ENCODE results near the gene L2HGDH. TPM values are rescaled to one million over a fixed set of nuclear protein-coding genes. Genes with fewer than 3 reads are reported as not detected.

The L2HGDH gene
- total RNA-seq, 1 donor from 2014 or later, result 7.6 TPM

- no peak for TF ChIP-seq CTCF (IDR thresholded peaks at IDR 0.05; ENCODE audit: unreplicated experiment)
- H3K4me1 Mint-ChIP-seq (ENCODE audit: unreplicated experiment), result peaks cover 62% of the 10 kb centered on the region
- H3K9me3 Mint-ChIP-seq (ENCODE audit: unreplicated experiment), result no peaks in the 10 kb centered on the region
- H3K27me3 Mint-ChIP-seq (ENCODE audit: unreplicated experiment), result peaks cover 4% of the 10 kb centered on the region
- no peaks in the 10 kb centered on the region for H3K36me3 Mint-ChIP-seq (ENCODE audit: low read depth, unreplicated experiment)
- peak overlapping the region; percentile 95 for H3K27ac Mint-ChIP-seq (ENCODE audit: unreplicated experiment)
- DNase-seq (ENCODE audit: low spot score), result no peak
- peak overlapping the region; percentile 50 for H3K4me3 Mint-ChIP-seq (ENCODE audit: unreplicated experiment)
Observed at GRCh38 chr14:50345846-50346422, 33.9 kb upstream of the L2HGDH start.

GRCh38 chr14:50344876-50345563 lies 33.0 kb upstream of the L2HGDH start:
- Mint-ChIP-seq H3K36me3 (ENCODE audit: low read depth, unreplicated experiment) (no peaks in the 10 kb centered on the region), H3K4me3 (ENCODE audit: unreplicated experiment) (no peak overlapping the region), H3K9me3 (ENCODE audit: unreplicated experiment) (no peaks in the 10 kb centered on the region), H3K27me3 (ENCODE audit: unreplicated experiment) (peaks cover 6% of the 10 kb centered on the region), H3K27ac (ENCODE audit: unreplicated experiment) (peak overlapping the region; percentile 74), H3K4me1 (ENCODE audit: unreplicated experiment) (peaks cover 65% of the 10 kb centered on the region)
- TF ChIP-seq CTCF (IDR thresholded peaks at IDR 0.05; ENCODE audit: unreplicated experiment), result no peak
- no peak for DNase-seq (ENCODE audit: low spot score)

- H3K4me1 Mint-ChIP-seq (ENCODE audit: unreplicated experiment), result peaks cover 71% of the 10 kb centered on the region
- peaks cover 6% of the 10 kb centered on the region for H3K27me3 Mint-ChIP-seq (ENCODE audit: unreplicated experiment)
- no peaks in the 10 kb centered on the region for H3K9me3 Mint-ChIP-seq (ENCODE audit: unreplicated experiment)
- TF ChIP-seq CTCF (IDR thresholded peaks at IDR 0.05; ENCODE audit: unreplicated experiment), result no peak
- no peak overlapping the region for H3K4me3 Mint-ChIP-seq (ENCODE audit: unreplicated experiment)
- no peaks in the 10 kb centered on the region for H3K36me3 Mint-ChIP-seq (ENCODE audit: low read depth, unreplicated experiment)
- H3K27ac Mint-ChIP-seq (ENCODE audit: unreplicated experiment), result no peak overlapping the region
- DNase-seq (ENCODE audit: low spot score), result no peak
Observed at GRCh38 chr14:50344116-50344775, 32.2 kb upstream of the L2HGDH start.

GRCh38 chr14:50343434-50343833 lies 31.4 kb upstream of the L2HGDH start:
- no peak for TF ChIP-seq CTCF (IDR thresholded peaks at IDR 0.05; ENCODE audit: unreplicated experiment)
- DNase-seq (ENCODE audit: low spot score), result no peak
- Mint-ChIP-seq H3K9me3 (ENCODE audit: unreplicated experiment) (no peaks in the 10 kb centered on the region), H3K4me1 (ENCODE audit: unreplicated experiment) (peaks cover 68% of the 10 kb centered on the region), H3K4me3 (ENCODE audit: unreplicated experiment) (no peak overlapping the region), H3K36me3 (ENCODE audit: low read depth, unreplicated experiment) (no peaks in the 10 kb centered on the region), H3K27me3 (ENCODE audit: unreplicated experiment) (peaks cover 6% of the 10 kb centered on the region), H3K27ac (ENCODE audit: unreplicated experiment) (no peak overlapping the region)

All from endothelial cell (in vitro differentiated cells).